HEK293 (cell line): ENCODE data around the gene NAALADL2.

Source experiments
- BCL11A ChIP-seq: fragments of 450-650 bp; formaldehyde crosslinking; IDR thresholded peaks from 2 replicates; pipeline ENCODE4 v1.5.1; 2016; ENCODE audit warnings: low read depth, missing biosample characterization, missing genetic modification characterization
- GFI1B ChIP-seq: fragments of 450-650 bp; formaldehyde crosslinking; IDR thresholded peaks from 2 replicates; pipeline ENCODE4 v1.5.1; 2016; ENCODE audit warnings: missing biosample characterization, missing genetic modification characterization
- ZBTB17 ChIP-seq: fragments of 450-650 bp; formaldehyde crosslinking; IDR thresholded peaks from 2 replicates; pipeline ENCODE4 v1.5.1; 2016; ENCODE audit warnings: missing biosample characterization, missing genetic modification characterization
- ZNF121 ChIP-seq: fragments of 450-650 bp; formaldehyde crosslinking; IDR thresholded peaks from 2 replicates; pipeline ENCODE4 v1.5.1; 2016; ENCODE audit warnings: missing biosample characterization, missing genetic modification characterization
- ZNF169 ChIP-seq: fragments of 450-650 bp; formaldehyde crosslinking; IDR thresholded peaks from 2 replicates; pipeline ENCODE4 v1.5.1; 2016; ENCODE audit warnings: missing biosample characterization, missing genetic modification characterization
- TF ChIP-seq, protein P1 (sequence below): fragments of 450-650 bp; formaldehyde crosslinking; IDR thresholded peaks from 2 replicates; pipeline ENCODE4 v1.5.1; 2016; ENCODE audit warnings: missing biosample characterization, missing genetic modification characterization, low read depth
- TF ChIP-seq, protein P2 (sequence below): fragments of 450-650 bp; formaldehyde crosslinking; IDR thresholded peaks from 2 replicates; pipeline ENCODE4 v1.5.1; 2016; ENCODE audit warnings: missing biosample characterization, missing genetic modification characterization
- TF ChIP-seq, protein P3 (sequence below): fragments of 450-650 bp; formaldehyde crosslinking; IDR thresholded peaks from 2 replicates; pipeline ENCODE4 v1.5.1; 2016; ENCODE audit warnings: missing biosample characterization, missing genetic modification characterization
- TF ChIP-seq, protein P4 (sequence below): fragments of 450-650 bp; formaldehyde crosslinking; IDR thresholded peaks from 2 replicates; pipeline ENCODE4 v1.5.1; 2016; ENCODE audit warnings: missing biosample characterization, missing genetic modification characterization
- TF ChIP-seq, protein P5 (sequence below): fragments of 450-650 bp; formaldehyde crosslinking; IDR thresholded peaks from 2 replicates; pipeline ENCODE4 v1.5.1; 2016; ENCODE audit warnings: missing biosample characterization, missing genetic modification characterization

DNA sequence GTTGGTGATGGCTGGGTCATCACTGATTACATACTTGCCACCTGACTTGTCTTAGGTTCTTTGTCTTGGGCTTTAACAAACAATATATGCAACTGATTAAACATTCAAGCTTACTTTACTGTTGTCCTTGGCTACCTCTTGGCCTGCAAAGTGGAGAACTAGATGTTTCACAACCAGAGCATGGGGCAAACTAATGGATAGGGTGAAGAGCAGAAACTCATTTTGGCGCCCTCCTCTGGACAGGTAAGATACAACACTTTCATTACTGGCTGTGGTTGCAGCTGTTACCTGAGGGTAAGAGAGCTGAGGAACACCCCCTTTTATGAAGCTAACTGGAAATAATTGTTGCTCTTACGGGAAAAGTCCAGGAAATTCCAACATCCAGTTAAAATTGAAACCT, 262.1 kb downstream of the NAALADL2 start:
- TF ChIP-seq, protein P1, sequence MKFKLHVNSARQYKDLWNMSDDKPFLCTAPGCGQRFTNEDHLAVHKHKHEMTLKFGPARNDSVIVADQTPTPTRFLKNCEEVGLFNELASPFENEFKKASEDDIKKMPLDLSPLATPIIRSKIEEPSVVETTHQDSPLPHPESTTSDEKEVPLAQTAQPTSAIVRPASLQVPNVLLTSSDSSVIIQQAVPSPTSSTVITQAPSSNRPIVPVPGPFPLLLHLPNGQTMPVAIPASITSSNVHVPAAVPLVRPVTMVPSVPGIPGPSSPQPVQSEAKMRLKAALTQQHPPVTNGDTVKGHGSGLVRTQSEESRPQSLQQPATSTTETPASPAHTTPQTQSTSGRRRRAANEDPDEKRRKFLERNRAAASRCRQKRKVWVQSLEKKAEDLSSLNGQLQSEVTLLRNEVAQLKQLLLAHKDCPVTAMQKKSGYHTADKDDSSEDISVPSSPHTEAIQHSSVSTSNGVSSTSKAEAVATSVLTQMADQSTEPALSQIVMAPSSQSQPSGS (tag by site-specific recombination) = no peak
- TF ChIP-seq GFI1B (tag by site-specific recombination) = no peak
- TF ChIP-seq, protein P2, sequence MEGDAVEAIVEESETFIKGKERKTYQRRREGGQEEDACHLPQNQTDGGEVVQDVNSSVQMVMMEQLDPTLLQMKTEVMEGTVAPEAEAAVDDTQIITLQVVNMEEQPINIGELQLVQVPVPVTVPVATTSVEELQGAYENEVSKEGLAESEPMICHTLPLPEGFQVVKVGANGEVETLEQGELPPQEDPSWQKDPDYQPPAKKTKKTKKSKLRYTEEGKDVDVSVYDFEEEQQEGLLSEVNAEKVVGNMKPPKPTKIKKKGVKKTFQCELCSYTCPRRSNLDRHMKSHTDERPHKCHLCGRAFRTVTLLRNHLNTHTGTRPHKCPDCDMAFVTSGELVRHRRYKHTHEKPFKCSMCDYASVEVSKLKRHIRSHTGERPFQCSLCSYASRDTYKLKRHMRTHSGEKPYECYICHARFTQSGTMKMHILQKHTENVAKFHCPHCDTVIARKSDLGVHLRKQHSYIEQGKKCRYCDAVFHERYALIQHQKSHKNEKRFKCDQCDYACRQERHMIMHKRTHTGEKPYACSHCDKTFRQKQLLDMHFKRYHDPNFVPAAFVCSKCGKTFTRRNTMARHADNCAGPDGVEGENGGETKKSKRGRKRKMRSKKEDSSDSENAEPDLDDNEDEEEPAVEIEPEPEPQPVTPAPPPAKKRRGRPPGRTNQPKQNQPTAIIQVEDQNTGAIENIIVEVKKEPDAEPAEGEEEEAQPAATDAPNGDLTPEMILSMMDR = no peak
- TF ChIP-seq, protein P3, sequence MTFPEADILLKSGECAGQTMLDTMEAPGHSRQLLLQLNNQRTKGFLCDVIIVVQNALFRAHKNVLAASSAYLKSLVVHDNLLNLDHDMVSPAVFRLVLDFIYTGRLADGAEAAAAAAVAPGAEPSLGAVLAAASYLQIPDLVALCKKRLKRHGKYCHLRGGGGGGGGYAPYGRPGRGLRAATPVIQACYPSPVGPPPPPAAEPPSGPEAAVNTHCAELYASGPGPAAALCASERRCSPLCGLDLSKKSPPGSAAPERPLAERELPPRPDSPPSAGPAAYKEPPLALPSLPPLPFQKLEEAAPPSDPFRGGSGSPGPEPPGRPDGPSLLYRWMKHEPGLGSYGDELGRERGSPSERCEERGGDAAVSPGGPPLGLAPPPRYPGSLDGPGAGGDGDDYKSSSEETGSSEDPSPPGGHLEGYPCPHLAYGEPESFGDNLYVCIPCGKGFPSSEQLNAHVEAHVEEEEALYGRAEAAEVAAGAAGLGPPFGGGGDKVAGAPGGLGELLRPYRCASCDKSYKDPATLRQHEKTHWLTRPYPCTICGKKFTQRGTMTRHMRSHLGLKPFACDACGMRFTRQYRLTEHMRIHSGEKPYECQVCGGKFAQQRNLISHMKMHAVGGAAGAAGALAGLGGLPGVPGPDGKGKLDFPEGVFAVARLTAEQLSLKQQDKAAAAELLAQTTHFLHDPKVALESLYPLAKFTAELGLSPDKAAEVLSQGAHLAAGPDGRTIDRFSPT (tag by site-specific recombination) = no peak
- no peak for TF ChIP-seq ZNF121
- TF ChIP-seq BCL11A = no peak
- no peak for TF ChIP-seq ZNF169 (tag by site-specific recombination)
- TF ChIP-seq, protein P4, sequence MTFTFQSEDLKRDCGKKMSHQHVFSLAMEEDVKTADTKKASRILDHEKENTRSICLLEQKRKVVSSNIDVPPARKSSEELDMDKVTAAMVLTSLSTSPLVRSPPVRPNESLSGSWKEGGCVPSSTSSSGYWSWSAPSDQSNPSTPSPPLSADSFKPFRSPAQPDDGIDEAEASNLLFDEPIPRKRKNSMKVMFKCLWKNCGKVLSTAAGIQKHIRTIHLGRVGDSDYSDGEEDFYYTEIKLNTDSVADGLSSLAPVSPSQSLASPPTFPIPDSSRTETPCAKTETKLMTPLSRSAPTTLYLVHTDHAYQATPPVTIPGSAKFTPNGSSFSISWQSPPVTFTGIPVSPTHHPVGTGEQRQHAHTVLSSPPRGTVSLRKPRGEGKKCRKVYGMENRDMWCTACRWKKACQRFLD = no peak
- TF ChIP-seq, protein P5, sequence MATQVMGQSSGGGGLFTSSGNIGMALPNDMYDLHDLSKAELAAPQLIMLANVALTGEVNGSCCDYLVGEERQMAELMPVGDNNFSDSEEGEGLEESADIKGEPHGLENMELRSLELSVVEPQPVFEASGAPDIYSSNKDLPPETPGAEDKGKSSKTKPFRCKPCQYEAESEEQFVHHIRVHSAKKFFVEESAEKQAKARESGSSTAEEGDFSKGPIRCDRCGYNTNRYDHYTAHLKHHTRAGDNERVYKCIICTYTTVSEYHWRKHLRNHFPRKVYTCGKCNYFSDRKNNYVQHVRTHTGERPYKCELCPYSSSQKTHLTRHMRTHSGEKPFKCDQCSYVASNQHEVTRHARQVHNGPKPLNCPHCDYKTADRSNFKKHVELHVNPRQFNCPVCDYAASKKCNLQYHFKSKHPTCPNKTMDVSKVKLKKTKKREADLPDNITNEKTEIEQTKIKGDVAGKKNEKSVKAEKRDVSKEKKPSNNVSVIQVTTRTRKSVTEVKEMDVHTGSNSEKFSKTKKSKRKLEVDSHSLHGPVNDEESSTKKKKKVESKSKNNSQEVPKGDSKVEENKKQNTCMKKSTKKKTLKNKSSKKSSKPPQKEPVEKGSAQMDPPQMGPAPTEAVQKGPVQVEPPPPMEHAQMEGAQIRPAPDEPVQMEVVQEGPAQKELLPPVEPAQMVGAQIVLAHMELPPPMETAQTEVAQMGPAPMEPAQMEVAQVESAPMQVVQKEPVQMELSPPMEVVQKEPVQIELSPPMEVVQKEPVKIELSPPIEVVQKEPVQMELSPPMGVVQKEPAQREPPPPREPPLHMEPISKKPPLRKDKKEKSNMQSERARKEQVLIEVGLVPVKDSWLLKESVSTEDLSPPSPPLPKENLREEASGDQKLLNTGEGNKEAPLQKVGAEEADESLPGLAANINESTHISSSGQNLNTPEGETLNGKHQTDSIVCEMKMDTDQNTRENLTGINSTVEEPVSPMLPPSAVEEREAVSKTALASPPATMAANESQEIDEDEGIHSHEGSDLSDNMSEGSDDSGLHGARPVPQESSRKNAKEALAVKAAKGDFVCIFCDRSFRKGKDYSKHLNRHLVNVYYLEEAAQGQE (tag by site-specific recombination) = no peak
- TF ChIP-seq ZBTB17 (tag by site-specific recombination) = no peak
